HG02870 (cell line): ENCODE measurements around the gene ANO7.

Experiments used
- ATAC-seq: cut with Tn5 transposase; IDR thresholded peaks from one replicate; pipeline ENCODE4 v1.9.1; 2021; ENCODE audit warnings: mild to moderate bottlenecking, moderate library complexity; ENCODE audit not compliant: unreplicated experiment

Gene ANO7

GRCh38 chr2:241156971-241157441, 31.5 kb upstream of the ANO7 start:
- ATAC-seq = no peak

- ATAC-seq = no peak
Observed at GRCh38 chr2:241157841-241158545, 30.5 kb upstream of the ANO7 start.

GRCh38 chr2:241158546-241158900, 30.0 kb upstream of the ANO7 start:
- ATAC-seq = no peak

- no peak for ATAC-seq
Observed at GRCh38 chr2:241159116-241159515, 29.4 kb upstream of the ANO7 start.

- no peak for ATAC-seq
Observed at GRCh38 chr2:241160318-241160717, 28.2 kb upstream of the ANO7 start.

- ATAC-seq = no peak
Observed at GRCh38 chr2:241161646-241162281, 26.7 kb upstream of the ANO7 start.

- no peak for ATAC-seq
Observed at GRCh38 chr2:241163601-241164118, 24.8 kb upstream of the ANO7 start.

DNA sequence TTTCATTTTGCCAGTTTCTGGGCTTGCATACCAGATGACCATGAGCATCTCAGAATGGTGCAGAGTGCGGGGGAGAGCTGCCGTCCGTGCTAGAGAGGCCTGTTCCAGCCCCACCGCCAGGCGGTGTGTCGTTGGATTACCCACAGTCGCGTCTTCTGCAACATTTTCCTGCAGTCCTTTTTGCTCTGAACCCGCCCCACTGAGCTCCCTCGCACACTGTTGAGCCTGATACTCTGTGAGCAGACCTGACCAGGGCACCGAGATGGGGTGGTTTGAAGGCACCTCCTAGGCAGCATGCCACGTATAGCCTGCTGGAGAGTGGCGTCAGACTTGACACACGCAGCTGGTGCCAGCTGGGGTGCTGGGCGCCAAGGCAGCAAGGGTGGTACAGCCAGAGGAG, 20.1 kb upstream of the ANO7 start:
- no peak for ATAC-seq

DNA sequence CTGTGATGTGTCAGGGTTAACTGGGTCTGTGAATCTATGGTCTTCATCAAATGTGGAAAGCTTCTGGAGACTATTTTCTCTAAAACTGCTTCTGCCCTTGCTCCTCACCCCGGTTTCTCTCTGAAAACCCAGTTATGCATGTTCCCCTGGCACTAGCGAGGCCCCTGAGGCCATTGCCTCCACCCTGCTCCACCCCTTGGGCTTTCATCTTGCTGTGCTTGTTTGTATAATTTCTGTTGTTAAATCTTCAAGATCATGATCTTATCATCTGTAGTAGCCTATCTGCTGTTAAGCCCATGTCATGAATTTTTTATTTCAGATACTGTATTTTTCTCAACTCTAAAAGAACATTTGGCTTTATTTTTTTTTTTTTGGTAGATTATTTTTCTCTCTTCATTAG, 14.9 kb upstream of the ANO7 start:
- no peak for ATAC-seq

- ATAC-seq = no peak
Observed at GRCh38 chr2:241177526-241178334, 10.7 kb upstream of the ANO7 start.

DNA sequence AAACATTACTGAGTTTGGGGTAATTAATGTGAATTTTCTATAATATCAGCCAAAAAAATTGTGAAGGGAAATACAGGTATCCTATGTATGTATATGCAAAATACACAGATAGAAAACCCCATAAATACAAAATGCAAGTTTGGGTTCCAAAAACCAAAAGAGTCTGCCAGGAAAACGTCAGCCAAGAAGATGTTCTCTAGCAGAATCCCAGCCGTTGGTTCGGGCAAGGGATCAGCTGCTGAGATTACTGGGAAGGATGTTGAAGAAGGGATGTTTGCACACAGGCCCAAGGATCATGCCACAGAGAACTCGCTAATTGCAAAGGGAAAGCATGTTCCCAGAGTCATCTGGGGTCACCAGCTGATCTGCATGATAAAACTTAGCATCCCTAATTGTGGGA, 9.5 kb upstream of the ANO7 start:
- no peak for ATAC-seq

GRCh38 chr2:241179899-241180298, 8.6 kb upstream of the ANO7 start:
- ATAC-seq = no peak

DNA sequence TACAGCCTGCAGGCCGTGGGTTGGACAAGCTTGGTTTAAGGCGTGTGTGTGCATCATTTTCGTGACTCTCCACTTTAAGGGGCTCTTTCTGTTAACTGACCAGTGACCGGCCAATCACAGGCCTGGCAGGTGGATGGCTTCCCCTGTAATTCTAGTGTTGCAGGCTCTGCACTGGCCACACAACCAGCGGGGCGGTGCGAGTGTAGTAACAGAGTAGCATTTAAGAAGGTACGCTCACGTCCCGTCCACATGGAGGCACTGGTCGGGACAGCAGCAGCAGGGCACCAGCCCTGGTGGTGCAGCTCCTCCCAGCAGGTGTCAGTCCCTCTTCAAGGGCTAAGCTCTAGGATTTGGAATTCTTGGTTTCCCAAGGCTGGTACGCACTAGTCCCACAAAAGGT, 8.0 kb upstream of the ANO7 start:
- no peak for ATAC-seq

- ATAC-seq = no peak
Observed at GRCh38 chr2:241182126-241182525, 6.4 kb upstream of the ANO7 start.

DNA sequence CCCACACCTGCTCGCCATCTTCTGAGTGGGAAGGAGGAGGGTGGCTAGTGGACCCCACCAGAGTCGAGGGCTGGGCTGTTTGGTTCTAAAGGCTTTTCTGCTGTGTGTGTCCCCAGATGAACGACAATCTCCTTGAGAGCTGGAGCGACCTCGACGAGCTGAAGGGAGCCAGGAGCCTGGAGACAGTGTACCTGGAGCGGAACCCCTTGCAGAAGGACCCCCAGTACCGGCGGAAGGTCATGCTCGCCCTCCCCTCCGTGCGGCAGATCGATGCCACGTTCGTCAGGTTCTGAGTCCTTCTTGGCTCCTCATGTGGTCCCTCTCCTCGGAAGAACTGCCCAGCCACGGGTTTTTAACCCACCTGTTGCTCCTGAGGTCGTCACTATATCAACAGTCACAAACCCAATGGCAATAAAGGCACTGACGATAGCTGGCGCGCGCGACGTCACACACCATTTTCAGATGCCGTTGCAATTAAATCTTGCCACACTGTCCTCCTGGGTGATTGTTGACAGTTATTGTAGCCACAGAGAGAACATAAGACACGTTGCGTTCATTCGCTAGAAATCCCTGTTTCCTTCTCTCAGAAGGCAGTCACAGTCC, 5.8 kb upstream of the ANO7 start:
- ATAC-seq = no peak

GRCh38 chr2:241183221-241183620, 5.3 kb upstream of the ANO7 start:
- ATAC-seq = no peak

GRCh38 chr2:241184901-241185300, 3.6 kb upstream of the ANO7 start:
- no peak for ATAC-seq

- ATAC-seq = no peak
Observed at GRCh38 chr2:241185961-241186360, 2.5 kb upstream of the ANO7 start.

DNA sequence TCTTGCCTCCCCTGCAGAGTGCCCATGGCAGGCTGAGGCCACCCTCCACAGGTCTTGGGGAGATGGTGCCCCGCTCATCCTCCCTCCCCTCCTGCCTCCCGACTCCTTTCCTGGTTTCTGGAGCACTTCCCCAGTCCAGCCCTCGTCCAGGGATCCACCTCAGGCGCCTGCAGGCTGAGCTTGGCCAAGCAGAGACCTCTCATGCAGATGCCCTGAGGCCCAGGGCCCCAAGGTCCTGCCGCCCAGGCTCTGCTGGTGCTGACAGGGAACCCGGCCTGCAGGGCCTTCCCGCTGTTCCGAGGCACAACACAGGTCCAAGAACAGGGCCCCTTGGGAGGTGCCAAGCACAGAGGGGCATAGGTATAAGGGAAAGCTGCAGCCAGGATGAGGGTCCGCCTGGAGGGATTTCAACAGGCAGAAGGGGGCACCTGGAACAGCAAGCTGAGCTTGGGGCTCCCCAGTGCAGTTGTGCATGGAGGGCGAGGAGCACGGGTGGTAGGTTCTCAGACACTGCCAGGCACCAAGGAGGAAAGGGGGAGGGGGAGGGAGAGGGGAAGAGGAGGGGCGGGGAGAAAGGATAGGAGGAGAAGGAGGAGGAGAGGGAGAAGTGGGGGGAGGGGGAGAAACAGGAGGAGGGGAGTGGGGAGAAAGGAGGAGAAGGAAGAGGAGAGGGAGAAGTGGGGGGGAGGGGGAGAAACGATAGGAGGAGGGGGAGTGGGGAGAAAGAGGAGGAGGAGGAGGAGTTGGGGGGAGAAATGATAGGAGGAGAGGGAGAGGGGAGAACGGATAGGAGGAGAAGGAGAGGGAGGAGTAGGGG, 1.2 kb upstream of the ANO7 start:
- ATAC-seq = no peak

DNA sequence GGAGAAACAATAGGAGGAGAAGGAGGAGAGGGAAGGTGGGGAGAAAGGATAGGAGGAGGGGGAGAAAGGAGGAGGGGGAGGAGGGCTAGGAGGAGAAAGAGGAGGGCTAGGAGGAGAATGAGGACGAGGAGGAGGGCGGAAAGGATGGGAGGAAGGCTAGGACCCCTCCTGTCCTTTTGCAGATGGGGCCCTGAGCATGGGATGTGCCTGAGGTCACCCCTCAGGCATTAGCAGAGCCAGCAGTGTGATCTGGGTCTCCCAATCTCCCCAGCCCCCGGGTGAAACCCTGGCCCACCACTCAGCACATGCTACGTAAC, 601 bp upstream of the ANO7 start:
- ATAC-seq = no peak
